Activated CD4-positive, alpha-beta T cell treated with anti-CD3 and anti-CD28 coated beads for 36 hours (primary cell): ENCODE data around the gene TCIRG1. TPM values are rescaled to one million over a fixed set of nuclear protein-coding genes. Genes with fewer than 3 reads are reported as not detected.

Experiments used
- ATAC-seq: fragments of 200-7000 bp; cut with Tn5 transposase; one replicate; pipeline ENCODE4 v1.10.0; 2021; ENCODE audit warnings: mild to moderate bottlenecking, moderate library complexity
- CTCF ChIA-PET: fragments of 350-600 bp; sonication (Branson Sonifier 250); formaldehyde crosslinking; loops from one replicate; lab custom pipeline; 2021; ENCODE audit warnings: antibody characterized with exemption; lab: Charles Lee
- POLR2A ChIA-PET: fragments of 350-600 bp; sonication (Branson Sonifier 250); formaldehyde crosslinking; loops from one replicate; lab custom pipeline; 2021; ENCODE audit warnings: antibody characterized with exemption, inconsistent platforms; lab: Charles Lee
- DNase-seq: peaks from one replicate; pipeline ENCODE4 v3.0.0-alpha.2; 2020
- H3K27ac Mint-ChIP-seq: one replicate; pipeline ENCODE4 v1.8.0; 2021; ENCODE audit warnings: mixed read lengths
- H3K27me3 Mint-ChIP-seq: one replicate; pipeline ENCODE4 v1.8.0; 2021; ENCODE audit warnings: mixed read lengths
- H3K36me3 Mint-ChIP-seq: one replicate; pipeline ENCODE4 v1.8.0; 2021; ENCODE audit warnings: low read depth, mixed read lengths
- H3K4me1 Mint-ChIP-seq: one replicate; pipeline ENCODE4 v1.8.0; 2021; ENCODE audit warnings: mixed read lengths
- H3K4me3 Mint-ChIP-seq: one replicate; pipeline ENCODE4 v1.8.0; 2021; ENCODE audit warnings: mild to moderate bottlenecking, moderate library complexity, mixed read lengths
- H3K9me3 Mint-ChIP-seq: one replicate; pipeline ENCODE4 v1.8.0; 2021; ENCODE audit warnings: low read depth, mixed read lengths
- intact Hi-C, 2 experiments: fragments of 100-400 bp; cut with DNase I in 1 of 2; cut with micrococcal nuclease in 1 of 2; formaldehyde crosslinking; loops; one replicate each; pipeline versions ENCODE4 v1.14.2 to v1.15.1; 2022 to 2024; cut with DNase I, micrococcal nuclease
- total RNA-seq, 2 experiments: library from RNA; stranded (reverse); gene quantifications; one replicate each; pipeline ENCODE4 v1.2.3, GENCODE V29; 2021

Gene TCIRG1
- total RNA-seq, 2 experiments from 2014 or later: 117 to 151 TPM

- intact Hi-C loops: no loop called here
- ATAC-seq: no peak
- Mint-ChIP-seq H3K36me3 (peaks cover 7% of the 10 kb centered on the region), H3K27ac (no peak overlapping the region), H3K9me3 (no peaks in the 10 kb centered on the region), H3K27me3 (no peaks in the 10 kb centered on the region), H3K4me1 (no peaks in the 10 kb centered on the region), H3K4me3 (no peak overlapping the region)
- CTCF ChIA-PET: no interaction called here
- POLR2A ChIA-PET: no interaction called here
- no peak for DNase-seq
Observed at GRCh38 chr11:68022531-68022930, 16.3 kb upstream of the TCIRG1 start.

- ChIA-PET POLR2A (no interaction called here), CTCF (no interaction called here)
- Mint-ChIP-seq H3K4me1 (peaks cover 13% of the 10 kb centered on the region), H3K36me3 (peaks cover 8% of the 10 kb centered on the region), H3K4me3 (no peak overlapping the region), H3K9me3 (no peaks in the 10 kb centered on the region), H3K27me3 (no peaks in the 10 kb centered on the region), H3K27ac (no peak overlapping the region)
- intact Hi-C loops: no loop called here
- ATAC-seq: no peak
- no peak for DNase-seq
Observed at GRCh38 chr11:68024508-68024907, 14.3 kb upstream of the TCIRG1 start.

GRCh38 chr11:68025047-68025446 lies 13.8 kb upstream of the TCIRG1 start:
- Mint-ChIP-seq H3K9me3 (no peaks in the 10 kb centered on the region), H3K27me3 (no peaks in the 10 kb centered on the region), H3K36me3 (peaks cover 8% of the 10 kb centered on the region), H3K4me3 (no peak overlapping the region), H3K27ac (no peak overlapping the region), H3K4me1 (peaks cover 18% of the 10 kb centered on the region)
- ChIA-PET POLR2A (no interaction called here), CTCF (no interaction called here)
- no peak for DNase-seq
- intact Hi-C loops: no loop called here
- ATAC-seq: peak; percentile 21

GRCh38 chr11:68026391-68027105 lies 12.3 kb upstream of the TCIRG1 start:
- no peak overlapping the region for H3K27ac Mint-ChIP-seq
- H3K4me3 Mint-ChIP-seq: no peak overlapping the region
- H3K36me3 Mint-ChIP-seq: peaks cover 8% of the 10 kb centered on the region
- intact Hi-C loops: no loop called here
- CTCF ChIA-PET: no interaction called here
- DNase-seq (no peak), ATAC-seq (no peak)
- H3K4me1 Mint-ChIP-seq: peaks cover 22% of the 10 kb centered on the region
- no peaks in the 10 kb centered on the region for H3K27me3 Mint-ChIP-seq
- POLR2A ChIA-PET: interaction anchor here (0.6 kb wide), 1 partner anchor 9 kb away, joined by 4 read pairs; no protein-coding TSS in a partner anchor
- no peaks in the 10 kb centered on the region for H3K9me3 Mint-ChIP-seq

GRCh38 chr11:68027667-68028066 lies 11.2 kb upstream of the TCIRG1 start:
- no peak overlapping the region for H3K27ac Mint-ChIP-seq
- peaks cover 8% of the 10 kb centered on the region for H3K36me3 Mint-ChIP-seq
- no peak for ATAC-seq
- peaks cover 26% of the 10 kb centered on the region for H3K4me1 Mint-ChIP-seq
- no peak for DNase-seq
- H3K27me3 Mint-ChIP-seq: no peaks in the 10 kb centered on the region
- intact Hi-C loops: no loop called here
- POLR2A ChIA-PET: no interaction called here
- no peaks in the 10 kb centered on the region for H3K9me3 Mint-ChIP-seq
- CTCF ChIA-PET: no interaction called here
- no peak overlapping the region for H3K4me3 Mint-ChIP-seq

GRCh38 chr11:68028802-68029545 lies 9.9 kb upstream of the TCIRG1 start:
- ChIA-PET POLR2A (no interaction called here), CTCF (interaction anchor here (0.7 to 1.0 kb wide), 2 partner anchors 9 to 10 kb away, joined by 3 read pairs; partner anchors contain the start of gene TCIRG1)
- no peaks in the 10 kb centered on the region for H3K27me3 Mint-ChIP-seq
- peak overlapping the region; percentile 96 for H3K4me3 Mint-ChIP-seq
- H3K9me3 Mint-ChIP-seq: no peaks in the 10 kb centered on the region
- ATAC-seq (no peak), DNase-seq (no peak)
- intact Hi-C loops: no loop called here
- H3K4me1 Mint-ChIP-seq: peaks cover 26% of the 10 kb centered on the region
- peak overlapping the region; percentile 66 for H3K27ac Mint-ChIP-seq
- H3K36me3 Mint-ChIP-seq: peaks cover 8% of the 10 kb centered on the region

GRCh38 chr11:68030318-68031143 lies 8.3 kb upstream of the TCIRG1 start, which contains the start of gene NDUFS8:
Gene NDUFS8, plus strand, starts transcription at chr11:68030681. Its CDS starts 1,471 bp downstream, at chr11:68032152.
- Mint-ChIP-seq H3K27ac (peak within 1 kb of the TSS; percentile 95), H3K4me1 (peaks cover 26% of the 10 kb centered on the region), H3K36me3 (peaks cover 7% of the 10 kb centered on the region), H3K27me3 (no peaks in the 10 kb centered on the region), H3K9me3 (no peaks in the 10 kb centered on the region), H3K4me3 (peak within 1 kb of the TSS; percentile 96)
- peak; percentile 97 for DNase-seq
- POLR2A ChIA-PET: interaction anchor here (0.6 kb wide), 1 partner anchor 652 kb away, joined by 3 read pairs; no protein-coding TSS in a partner anchor
- peak; percentile 99 for ATAC-seq
- CTCF ChIA-PET: interaction anchor here (0.6 kb wide), 1 partner anchor 1592 kb away, joined by 3 read pairs; the partner anchor contains the start of gene MRPL11
- intact Hi-C loops: loop anchor here (1.0 to 10.0 kb wide), 12 partner anchors 10 to 1644 kb away; partner anchors contain the start of genes CDK2AP2 (in 1 of the 2), CHKA (in 1 of the 2), LTO1 (in 1 of the 2) and PPP6R3 (in 1 of the 2)

GRCh38 chr11:68031144-68031464 lies 7.7 kb upstream of the TCIRG1 start:
- POLR2A ChIA-PET: interaction anchor here (0.6 kb wide), 1 partner anchor 653 kb away, joined by 3 read pairs; no protein-coding TSS in a partner anchor
- CTCF ChIA-PET: no interaction called here

GRCh38 chr11:68032003-68032402 lies 6.8 kb upstream of the TCIRG1 start:
- no peaks in the 10 kb centered on the region for H3K27me3 Mint-ChIP-seq
- peaks cover 6% of the 10 kb centered on the region for H3K36me3 Mint-ChIP-seq
- intact Hi-C loops: loop anchor here in 1 of 2 experiments (10.0 kb wide), 1 partner anchor 1643 kb away; the partner anchor contains the start of gene LTO1
- no peaks in the 10 kb centered on the region for H3K9me3 Mint-ChIP-seq
- peak overlapping the region; percentile 96 for H3K4me3 Mint-ChIP-seq
- ATAC-seq (no peak), DNase-seq (no peak)
- ChIA-PET CTCF (no interaction called here), POLR2A (no interaction called here)
- H3K4me1 Mint-ChIP-seq: peaks cover 30% of the 10 kb centered on the region
- H3K27ac Mint-ChIP-seq: peak overlapping the region; percentile 95

More at GRCh38 chr11:68031144-68031464, 7.7 kb upstream of the TCIRG1 start:
- H3K36me3 Mint-ChIP-seq: peaks cover 6% of the 10 kb centered on the region
- ATAC-seq (no peak), DNase-seq (peak; percentile 35)
- H3K9me3 Mint-ChIP-seq: no peaks in the 10 kb centered on the region
- peak overlapping the region; percentile 95 for H3K27ac Mint-ChIP-seq
- H3K27me3 Mint-ChIP-seq: no peaks in the 10 kb centered on the region
- peaks cover 26% of the 10 kb centered on the region for H3K4me1 Mint-ChIP-seq
- intact Hi-C loops: loop anchor here in 1 of 2 experiments (2.0 to 10.0 kb wide), 3 partner anchors 602 to 1644 kb away; partner anchors contain the start of genes LTO1, RPS6KB2 and TPCN2
- peak overlapping the region; percentile 96 for H3K4me3 Mint-ChIP-seq

- intact Hi-C loops: loop anchor here in 1 of 2 experiments (10.0 kb wide), 1 partner anchor 1642 kb away; the partner anchor contains the start of gene LTO1
- ChIA-PET POLR2A (no interaction called here), CTCF (no interaction called here)
- peaks cover 35% of the 10 kb centered on the region for H3K4me1 Mint-ChIP-seq
- no peak overlapping the region for H3K4me3 Mint-ChIP-seq
- H3K27ac Mint-ChIP-seq: no peak overlapping the region
- DNase-seq (no peak), ATAC-seq (no peak)
- no peaks in the 10 kb centered on the region for H3K27me3 Mint-ChIP-seq
- H3K9me3 Mint-ChIP-seq: no peaks in the 10 kb centered on the region
- peaks cover 6% of the 10 kb centered on the region for H3K36me3 Mint-ChIP-seq
Observed at GRCh38 chr11:68032997-68033707, 5.7 kb upstream of the TCIRG1 start.
